HepG2 (cell line): Measurements from ENCODE around the gene UBQLN1. TPM values are rescaled to one million over a fixed set of nuclear protein-coding genes. Genes with fewer than 3 reads are reported as not detected.

ENCODE experiments used
- ERF ChIP-seq: IDR thresholded peaks from 2 replicates; pipeline ENCODE4 v1.6.1; 2018; ENCODE audit warnings: missing biosample characterization, missing genetic modification reagents
- FOXP4 ChIP-seq: sonication (generic); formaldehyde crosslinking; IDR thresholded peaks from 2 replicates; pipeline ENCODE4 v1.4.0; 2020; ENCODE audit warnings: missing genetic modification reagents
- HNRNPLL ChIP-seq: fragments of 200-400 bp; formaldehyde crosslinking; IDR thresholded peaks from 2 replicates; pipeline ENCODE4 v1.6.1; 2017; ENCODE audit warnings: mild to moderate bottlenecking, low read depth, low read length; ENCODE audit not compliant: poor library complexity, severe bottlenecking
- KAT7 ChIP-seq: IDR thresholded peaks from 2 replicates; pipeline ENCODE4 v1.6.1; 2018; ENCODE audit warnings: borderline replicate concordance, missing compliant biosample characterization
- MXD1 ChIP-seq: sonication (generic); formaldehyde crosslinking; IDR thresholded peaks from 2 replicates; pipeline ENCODE4 v1.4.0; 2020; ENCODE audit warnings: mild to moderate bottlenecking, missing genetic modification reagents
- MYC ChIP-seq: sonication (generic); formaldehyde crosslinking; IDR thresholded peaks from 2 replicates; pipeline ENCODE4 v1.9.0; 2021; ENCODE audit warnings: missing genetic modification reagents, borderline replicate concordance
- NFRKB ChIP-seq: fragments of 450-650 bp; IDR thresholded peaks from 2 replicates; pipeline ENCODE4 v1.6.1; 2017
- NPAS2 ChIP-seq: sonication (generic); formaldehyde crosslinking; IDR thresholded peaks from 2 replicates; pipeline ENCODE4 v1.8.0; 2022; ENCODE audit warnings: mild to moderate bottlenecking, missing genetic modification reagents, borderline replicate concordance
- POLR2A ChIP-seq, 2 experiments: IDR thresholded peaks; 2 replicates each; pipeline ENCODE4 v1.6.1; 2011; ENCODE audit warnings: low read depth in 2 of 2, low read length in 2 of 2, mild to moderate bottlenecking in 1 of 2, moderate library complexity in 1 of 2; ENCODE audit not compliant: insufficient read depth in 1 of 2
- PRDM4 ChIP-seq: sonication (generic); formaldehyde crosslinking; IDR thresholded peaks from 2 replicates; pipeline ENCODE4 v1.9.0; 2021; ENCODE audit warnings: missing genetic modification reagents, borderline replicate concordance
- RXRB ChIP-seq: IDR thresholded peaks from 2 replicates; pipeline ENCODE4 v1.6.1; 2016; ENCODE audit warnings: borderline replicate concordance, missing genetic modification reagents, missing compliant biosample characterization
- STAT5B ChIP-seq: sonication (generic); formaldehyde crosslinking; IDR thresholded peaks from 2 replicates; pipeline ENCODE4 v1.4.0; 2020; ENCODE audit warnings: missing genetic modification reagents
- TRAFD1 ChIP-seq: sonication (generic); formaldehyde crosslinking; IDR thresholded peaks from 2 replicates; pipeline ENCODE4 v1.5.1; 2020; ENCODE audit warnings: missing genetic modification reagents, mild to moderate bottlenecking, borderline replicate concordance
- ZNF331 ChIP-seq: sonication (generic); formaldehyde crosslinking; IDR thresholded peaks from 2 replicates; pipeline ENCODE4 v1.4.0; 2020; ENCODE audit warnings: missing genetic modification reagents
- ZNF350 ChIP-seq: sonication (generic); formaldehyde crosslinking; IDR thresholded peaks from 2 replicates; pipeline ENCODE4 v1.4.0; 2020; ENCODE audit warnings: mild to moderate bottlenecking, low read depth, missing genetic modification reagents, borderline replicate concordance
- ZNF362 ChIP-seq: sonication (generic); formaldehyde crosslinking; IDR thresholded peaks from 2 replicates; pipeline ENCODE4 v1.4.0; 2020; ENCODE audit warnings: missing genetic modification reagents, mild to moderate bottlenecking, borderline replicate concordance
- ZNF446 ChIP-seq: sonication (generic); formaldehyde crosslinking; IDR thresholded peaks from 2 replicates; pipeline ENCODE4 v1.5.0; 2020; ENCODE audit warnings: mild to moderate bottlenecking, missing genetic modification reagents
- ZNF543 ChIP-seq: sonication (generic); formaldehyde crosslinking; IDR thresholded peaks from 2 replicates; pipeline ENCODE4 v1.4.0; 2020; ENCODE audit warnings: mild to moderate bottlenecking, missing genetic modification reagents
- ZNF589 ChIP-seq: sonication (generic); formaldehyde crosslinking; conservative IDR thresholded peaks from 2 replicates; pipeline ENCODE4 v1.8.0; 2022; ENCODE audit warnings: mild to moderate bottlenecking, moderate library complexity, missing genetic modification reagents
- ZNF703 ChIP-seq: sonication (generic); formaldehyde crosslinking; IDR thresholded peaks from 2 replicates; pipeline ENCODE4 v1.5.1; 2020; ENCODE audit warnings: missing genetic modification reagents, mild to moderate bottlenecking, moderate library complexity, borderline replicate concordance
- ZNF737 ChIP-seq: sonication (generic); formaldehyde crosslinking; IDR thresholded peaks from 2 replicates; pipeline ENCODE4 v1.5.0; 2020; ENCODE audit warnings: missing genetic modification reagents, mild to moderate bottlenecking, borderline replicate concordance
- ZZZ3 ChIP-seq: sonication (generic); formaldehyde crosslinking; IDR thresholded peaks from 2 replicates; pipeline ENCODE4 v1.4.0; 2020; ENCODE audit warnings: missing genetic modification reagents, mild to moderate bottlenecking, borderline replicate concordance
- polyA plus RNA-seq, 8 experiments: library from polyadenylated mRNA; depleted of rRNA in 3 of 8; stranded (reverse) in 7 of 8; unstranded in 1 of 8; fragments of >200 nt; fragmentation: Illumina TruSeq in 4 of 8; extraction: Trizol in 4 of 8; gene quantifications; 2 replicates each; pipeline versions ENCODE4 v1.2.1 to v1.2.3, GENCODE V29; 2011 to 2016; ENCODE audit warnings: low read depth in 4 of 8, missing spikeins in 1 of 8, mixed read lengths in 1 of 8; ENCODE audit not compliant: insufficient read depth in 1 of 8
- total RNA-seq, 5 experiments: library from RNA; depleted of rRNA; stranded (reverse); fragments of >200 nt; fragmentation: Illumina TruSeq; extraction: Trizol; gene quantifications; 2 replicates each; pipeline ENCODE4 v1.2.3, GENCODE V29; 2016; ENCODE audit warnings: low read depth in 1 of 5

The UBQLN1 gene
- total and polyA plus RNA-seq, 2 of the 13 experiments (the other 11 are each of a cell fraction or from before 2014, with no cell fraction given) = 78.1 to 83.8 TPM

GRCh38 chr9:83622939-83623678, 84.6 kb downstream of the UBQLN1 start, which contains the start of gene IDNK (continued):
- TF ChIP-seq FOXP4 (CRISPR knock-in tag) (peak; percentile 23; the same call in 1 of the 2 replicates), NPAS2 (no peak), ZNF331 (CRISPR knock-in tag) (no peak; the same call in 1 of the 2 replicates), RXRB (CRISPR knock-in tag) (no peak), PRDM4 (CRISPR knock-in tag) (no peak), ZZZ3 (CRISPR knock-in tag) (no peak; the same call in 1 of the 2 replicates), ZNF350 (0 out of 2 replicates have a peak, but pooled peaks have one; percentile 36), POLR2A (IDR thresholded peaks at IDR 0.05; ENCODE audit: insufficient read depth in 1 of 2, low read depth in 2 of 2, low read length in 2 of 2) (peak; percentile 64 to 71), ERF (no peak), ZNF446 (CRISPR knock-in tag) (no peak), ZNF362 (CRISPR knock-in tag) (no peak), ZNF703 (CRISPR knock-in tag) (no peak), STAT5B (CRISPR knock-in tag) (no peak), MXD1 (peak; percentile 73), KAT7 (CRISPR knock-in tag) (peak; percentile 88; the same call in 1 of the 2 replicates), ZNF589 (0 out of 2 replicates have a peak, but pooled peaks have one; percentile 31), MYC (CRISPR knock-in tag) (peak; percentile 54; the same call in 1 of the 2 replicates), NFRKB (no peak), TRAFD1 (CRISPR knock-in tag) (no peak), ZNF737 (CRISPR knock-in tag) (0 out of 2 replicates have a peak, but pooled peaks have one; percentile 78), ZNF543 (CRISPR knock-in tag) (no peak), HNRNPLL (peak; percentile 26)
